ENCODE measurements around the gene QPCT. TPM values are rescaled to one million over a fixed set of nuclear protein-coding genes. Genes with fewer than 3 reads are reported as not detected.

The QPCT gene
- total RNA-seq, 4 donors from 2014 or later, result 1.2 to 5.1 (median 4.0) TPM

DNA sequence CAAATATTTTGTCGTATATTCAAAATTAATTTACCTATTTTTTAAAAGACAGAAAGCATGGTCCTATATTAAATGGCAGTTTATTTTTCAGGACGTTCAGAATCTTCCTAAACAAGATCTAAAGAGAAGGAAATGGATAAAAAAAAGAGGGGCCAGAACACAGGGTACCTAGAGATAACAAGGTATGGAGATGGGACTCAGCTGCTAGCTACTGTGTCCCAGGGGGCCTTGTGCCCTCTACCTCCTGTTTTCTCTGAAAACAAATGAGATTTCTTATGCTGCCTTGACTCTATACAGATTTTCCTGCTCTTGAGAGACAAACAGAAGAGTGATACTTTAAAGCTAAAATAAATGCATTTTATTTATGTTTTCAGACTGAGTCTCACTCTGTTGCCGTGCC, 29.1 kb upstream of the QPCT start:
- TF ChIP-seq, protein P1, sequence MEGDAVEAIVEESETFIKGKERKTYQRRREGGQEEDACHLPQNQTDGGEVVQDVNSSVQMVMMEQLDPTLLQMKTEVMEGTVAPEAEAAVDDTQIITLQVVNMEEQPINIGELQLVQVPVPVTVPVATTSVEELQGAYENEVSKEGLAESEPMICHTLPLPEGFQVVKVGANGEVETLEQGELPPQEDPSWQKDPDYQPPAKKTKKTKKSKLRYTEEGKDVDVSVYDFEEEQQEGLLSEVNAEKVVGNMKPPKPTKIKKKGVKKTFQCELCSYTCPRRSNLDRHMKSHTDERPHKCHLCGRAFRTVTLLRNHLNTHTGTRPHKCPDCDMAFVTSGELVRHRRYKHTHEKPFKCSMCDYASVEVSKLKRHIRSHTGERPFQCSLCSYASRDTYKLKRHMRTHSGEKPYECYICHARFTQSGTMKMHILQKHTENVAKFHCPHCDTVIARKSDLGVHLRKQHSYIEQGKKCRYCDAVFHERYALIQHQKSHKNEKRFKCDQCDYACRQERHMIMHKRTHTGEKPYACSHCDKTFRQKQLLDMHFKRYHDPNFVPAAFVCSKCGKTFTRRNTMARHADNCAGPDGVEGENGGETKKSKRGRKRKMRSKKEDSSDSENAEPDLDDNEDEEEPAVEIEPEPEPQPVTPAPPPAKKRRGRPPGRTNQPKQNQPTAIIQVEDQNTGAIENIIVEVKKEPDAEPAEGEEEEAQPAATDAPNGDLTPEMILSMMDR (IDR thresholded peaks at IDR 0.05), result no peak
- TF ChIP-seq EP300 (IDR thresholded peaks at IDR 0.05) (no peak), POLR2AphosphoS5 (IDR thresholded peaks at IDR 0.05) (no peak), POLR2A (IDR thresholded peaks at IDR 0.05; ENCODE audit: low read depth) (no peak)
- WGBS, result 77% methylated on average over 3 of the region's 3 CpGs
- DNase-seq (ENCODE audit: extremely low spot score), result no peak
- H3K9me3 ChIP-seq, result no peaks in the 10 kb centered on the region
- no peaks in the 10 kb centered on the region for H3K27me3 ChIP-seq
- no peak overlapping the region for H3K27ac ChIP-seq (replicated peaks in 1 of 4)
- H3K36me3 ChIP-seq, result no peaks in the 10 kb centered on the region
- intact Hi-C loops (cut with DNase I), result no loop called here
- H3K4me3 ChIP-seq, result no peak overlapping the region
- H3K4me1 ChIP-seq, result peaks cover 6 to 84% (median 72%) of the 10 kb centered on the region in 4 donors

DNA sequence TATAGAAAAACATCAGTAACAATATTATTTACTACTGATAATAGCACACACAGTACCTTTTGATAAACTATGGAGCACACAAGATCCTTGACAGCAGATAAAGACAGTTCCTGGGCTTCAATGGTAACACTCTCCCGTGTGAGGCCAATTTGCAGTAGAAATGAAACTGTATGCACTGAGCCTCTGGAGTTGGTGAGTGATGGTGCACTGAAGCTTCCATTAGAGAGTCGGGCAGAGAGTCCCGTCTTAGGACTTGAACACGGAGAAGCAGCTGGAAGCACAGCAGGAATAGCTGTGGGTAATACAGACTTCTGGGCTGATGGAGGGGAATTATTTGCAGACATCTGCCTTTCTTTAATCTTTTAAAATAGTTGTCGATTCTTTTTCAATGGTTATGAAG, 28.2 kb upstream of the QPCT start:
- WGBS, result 89% methylated on average over 5 of the region's 5 CpGs
- DNase-seq (ENCODE audit: extremely low spot score), result no peak
- H3K4me3 ChIP-seq, result no peak overlapping the region
- no peaks in the 10 kb centered on the region for H3K9me3 ChIP-seq
- H3K36me3 ChIP-seq, result no peaks in the 10 kb centered on the region
- H3K27ac ChIP-seq (replicated peaks in 1 of 4), result no peak overlapping the region
- H3K27me3 ChIP-seq, result no peaks in the 10 kb centered on the region
- H3K4me1 ChIP-seq, result peaks cover 8 to 85% (median 71%) of the 10 kb centered on the region in 4 donors
- intact Hi-C loops (cut with DNase I), result no loop called here
- TF ChIP-seq POLR2A (IDR thresholded peaks at IDR 0.05; ENCODE audit: low read depth), result no peak
- TF ChIP-seq, protein P1 (IDR thresholded peaks at IDR 0.05), result no peak
- no peak for TF ChIP-seq POLR2AphosphoS5 (IDR thresholded peaks at IDR 0.05)
- TF ChIP-seq EP300 (IDR thresholded peaks at IDR 0.05), result no peak

DNA sequence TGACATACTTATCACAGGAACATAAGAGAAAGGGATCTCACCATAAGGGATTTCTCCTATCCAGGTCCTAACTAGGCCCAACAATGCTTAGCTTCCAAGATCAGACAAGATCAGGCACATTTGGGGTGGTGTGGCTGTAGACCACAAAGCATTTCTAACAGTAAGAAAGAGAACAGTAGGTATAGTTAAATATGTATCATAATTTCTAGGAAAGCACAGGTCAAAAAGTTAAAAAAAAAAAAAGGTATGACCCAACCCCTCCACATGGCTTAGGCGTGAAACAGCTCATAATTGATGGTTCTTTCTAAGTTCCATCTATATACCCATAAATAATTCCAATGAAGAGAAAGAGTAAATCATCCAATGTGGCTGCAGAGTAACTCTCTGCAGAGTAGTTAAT, 26.7 kb upstream of the QPCT start:
- DNase-seq (ENCODE audit: extremely low spot score), result no peak
- Histone ChIP-seq H3K4me3 (no peak overlapping the region), H3K4me1 (peaks cover 16 to 85% (median 73%) of the 10 kb centered on the region in 4 donors), H3K27ac (replicated peaks in 1 of 4) (no peak overlapping the region), H3K9me3 (no peaks in the 10 kb centered on the region), H3K36me3 (no peaks in the 10 kb centered on the region), H3K27me3 (no peaks in the 10 kb centered on the region)
- TF ChIP-seq POLR2A (IDR thresholded peaks at IDR 0.05; ENCODE audit: low read depth) (no peak), EP300 (IDR thresholded peaks at IDR 0.05) (no peak), POLR2AphosphoS5 (IDR thresholded peaks at IDR 0.05) (no peak)
- TF ChIP-seq, protein P1 (IDR thresholded peaks at IDR 0.05), result no peak
- intact Hi-C loops (cut with DNase I), result no loop called here
- 92% methylated on average over 1 of the region's 1 CpG for WGBS

DNA sequence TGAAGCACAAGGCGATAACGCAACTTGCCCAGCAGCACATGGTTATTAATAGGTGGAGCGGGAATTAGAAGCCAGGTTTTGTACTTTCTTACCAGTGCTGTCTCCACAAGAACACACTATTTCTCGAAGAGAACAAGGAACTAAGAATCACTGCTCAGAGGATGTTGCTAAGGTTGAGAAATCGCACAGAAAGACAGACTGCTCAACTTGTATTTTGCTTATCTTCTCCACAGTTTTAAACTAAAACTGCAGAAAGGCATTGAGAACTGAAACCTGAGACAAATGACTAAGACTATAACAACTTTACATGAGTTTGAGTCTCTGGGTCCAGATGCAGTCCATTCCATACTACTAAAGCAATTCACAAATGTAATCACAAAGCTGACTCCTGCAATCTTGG, 26.0 kb upstream of the QPCT start:
- no peak for DNase-seq (ENCODE audit: extremely low spot score)
- no peaks in the 10 kb centered on the region for H3K36me3 ChIP-seq
- no peak overlapping the region for H3K4me3 ChIP-seq
- no peak for TF ChIP-seq EP300 (IDR thresholded peaks at IDR 0.05)
- TF ChIP-seq, protein P1 (IDR thresholded peaks at IDR 0.05), result no peak
- no peak for TF ChIP-seq POLR2AphosphoS5 (IDR thresholded peaks at IDR 0.05)
- no peak for TF ChIP-seq POLR2A (IDR thresholded peaks at IDR 0.05; ENCODE audit: low read depth)
- peak overlapping the region in 2 of 4 donors; percentile 26 to 50 for H3K27ac ChIP-seq (replicated peaks in 1 of 4)
- H3K27me3 ChIP-seq, result no peaks in the 10 kb centered on the region
- peaks cover 21 to 85% (median 73%) of the 10 kb centered on the region in 4 donors for H3K4me1 ChIP-seq
- WGBS, result 43% methylated on average over 5 of the region's 5 CpGs
- intact Hi-C loops (cut with DNase I), result no loop called here
- H3K9me3 ChIP-seq, result no peaks in the 10 kb centered on the region
